ENCODE data around the gene ITGBL1.

ITGBL1 gene

GRCh38 chr13:101726681-101727080, 274.2 kb downstream of the ITGBL1 start:
- ChIA-PET POLR2A (no interaction called here), CTCF (interaction anchor here (0.7 kb wide), 1 partner anchor 18 kb away, joined by 3 read pairs; no protein-coding TSS in a partner anchor)
- Histone ChIP-seq H3K9me3 (ENCODE audit: control insufficient read depth, insufficient read depth, low read depth, low read length) (no peaks in the 10 kb centered on the region), H3K4me3 (ENCODE audit: low read depth, low read length) (no peak overlapping the region), H3K36me3 (ENCODE audit: control insufficient read depth in 2 of 2, insufficient read depth in 1 of 2, low read length in 2 of 2) (no peaks in the 10 kb centered on the region), H3K27ac (ENCODE audit: extremely low read depth, low read depth, low read length) (no peak overlapping the region), H3K4me1 (ENCODE audit: control insufficient read depth, insufficient read depth, low read length) (no peaks in the 10 kb centered on the region)
- TF ChIP-seq ZNF513 (tag by site-specific recombination; IDR thresholded peaks at IDR 0.05): no peak
- TF ChIP-seq ZNF530 (tag by site-specific recombination; IDR thresholded peaks at IDR 0.05; ENCODE audit: low read depth): no peak
- TF ChIP-seq ZNF473 (tag by site-specific recombination; IDR thresholded peaks at IDR 0.05): no peak

- TF ChIP-seq ZNF324 (tag by site-specific recombination; IDR thresholded peaks at IDR 0.05) (no peak), ZNF280C (tag by site-specific recombination; IDR thresholded peaks at IDR 0.05) (no peak), ZBTB11 (tag by site-specific recombination; conservative IDR thresholded peaks at IDR 0.05; ENCODE audit: low read depth) (no peak), ZBTB1 (tag by site-specific recombination; IDR thresholded peaks at IDR 0.05) (no peak), ZNF707 (tag by site-specific recombination; IDR thresholded peaks at IDR 0.05) (no peak), ZSCAN16 (tag by site-specific recombination; IDR thresholded peaks at IDR 0.05) (no peak)
- H3K36me3 ChIP-seq (ENCODE audit: control insufficient read depth in 2 of 2, insufficient read depth in 1 of 2, low read length in 2 of 2): no peaks in the 10 kb centered on the region
- H3K9me3 ChIP-seq (ENCODE audit: control insufficient read depth, insufficient read depth, low read depth, low read length): no peaks in the 10 kb centered on the region
- ChIA-PET POLR2A (no interaction called here), CTCF (no interaction called here)
- H3K4me1 ChIP-seq (ENCODE audit: control insufficient read depth, insufficient read depth, low read length): no peaks in the 10 kb centered on the region
- H3K27ac ChIP-seq (ENCODE audit: extremely low read depth, low read depth, low read length): no peak overlapping the region
- H3K4me3 ChIP-seq (ENCODE audit: low read depth, low read length): no peak overlapping the region
Measured at GRCh38 chr13:101727118-101727517, 274.6 kb downstream of the ITGBL1 start.

DNA sequence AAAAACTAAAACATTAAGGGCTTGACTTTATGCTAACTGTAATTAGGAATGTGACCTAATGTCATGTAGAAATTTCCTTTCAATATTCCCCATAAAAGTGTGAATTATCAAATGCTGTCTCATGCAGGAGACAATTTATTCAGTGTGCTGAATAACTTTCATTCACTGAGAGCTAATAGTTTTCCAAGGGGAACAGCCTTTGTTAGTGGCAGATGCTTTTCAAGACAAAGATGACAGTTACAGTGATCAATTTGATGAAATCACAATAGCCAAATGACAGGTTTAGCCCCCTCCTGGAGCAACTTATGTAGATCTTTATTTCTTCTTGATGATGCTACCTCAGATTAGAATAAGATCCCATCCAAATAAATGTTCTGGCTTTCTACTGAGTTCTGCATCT, 275.5 kb downstream of the ITGBL1 start:
- POLR2A ChIA-PET: no interaction called here
- CTCF ChIA-PET: no interaction called here
- H3K4me1 ChIP-seq (ENCODE audit: control insufficient read depth, insufficient read depth, low read length): no peaks in the 10 kb centered on the region
- H3K4me3 ChIP-seq (ENCODE audit: low read depth, low read length): no peak overlapping the region
- no peak overlapping the region for H3K27ac ChIP-seq (ENCODE audit: extremely low read depth, low read depth, low read length)
- H3K9me3 ChIP-seq (ENCODE audit: control insufficient read depth, insufficient read depth, low read depth, low read length): no peaks in the 10 kb centered on the region
- TF ChIP-seq OVOL3 (tag by site-specific recombination; IDR thresholded peaks at IDR 0.05) (no peak), ZNF664 (tag by site-specific recombination; IDR thresholded peaks at IDR 0.05) (no peak), ZNF837 (tag by site-specific recombination; IDR thresholded peaks at IDR 0.05) (no peak), ZNF580 (tag by site-specific recombination; IDR thresholded peaks at IDR 0.05) (no peak), ZSCAN30 (tag by site-specific recombination; IDR thresholded peaks at IDR 0.05) (no peak), ZNF366 (tag by site-specific recombination; conservative IDR thresholded peaks at IDR 0.05) (no peak), ZBTB20 (tag by site-specific recombination; IDR thresholded peaks at IDR 0.05) (no peak), SCRT1 (tag by site-specific recombination; IDR thresholded peaks at IDR 0.05; ENCODE audit: borderline replicate concordance) (no peak)
- H3K36me3 ChIP-seq (ENCODE audit: control insufficient read depth in 2 of 2, insufficient read depth in 1 of 2, low read length in 2 of 2): no peaks in the 10 kb centered on the region

All from HEK293 (cell line).